HEK293T (cell line): Measurements from ENCODE around the gene CCDC7.

Experiments
- ARNT ChIP-seq: fragments of 450-650 bp; IDR thresholded peaks from 2 replicates; pipeline ENCODE4 v1.6.1; 2017; ENCODE audit warnings: mild to moderate bottlenecking
- HDGF ChIP-seq: fragments of 450-650 bp; IDR thresholded peaks from 2 replicates; pipeline ENCODE4 v1.6.1; 2017; ENCODE audit warnings: antibody characterized with exemption, borderline replicate concordance
- TARDBP ChIP-seq: fragments of 450-650 bp; IDR thresholded peaks from 2 replicates; pipeline ENCODE4 v1.6.1; 2016

DNA sequence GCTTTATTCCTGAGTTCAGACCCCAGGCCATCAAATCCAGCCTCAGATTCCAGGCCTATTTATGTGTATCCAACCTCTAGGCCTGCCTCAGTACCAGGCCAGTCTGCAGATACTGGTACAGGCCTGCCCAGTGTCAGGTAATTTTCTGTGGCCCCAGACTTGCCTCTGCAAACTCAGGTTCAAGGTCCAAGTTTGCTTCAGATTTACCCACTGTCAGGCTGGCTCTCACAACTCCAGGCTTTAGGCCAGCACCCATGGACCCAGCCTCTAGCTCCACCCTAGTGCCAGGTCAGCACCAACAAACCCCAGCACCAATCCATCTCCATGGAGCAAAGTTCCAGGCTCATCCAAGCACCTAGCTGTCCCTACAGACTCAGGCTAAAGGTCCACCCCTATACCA is 342.4 kb downstream of the CCDC7 start:
- TF ChIP-seq HDGF: no peak
- TF ChIP-seq ARNT: no peak
- no peak for TF ChIP-seq TARDBP
